Immature natural killer cell (primary cell): Measurements from ENCODE around the gene RTRAF. TPM values are rescaled to one million over a fixed set of nuclear protein-coding genes. Genes with fewer than 3 reads are reported as not detected.
A peak's percentile ranks its signal among the peaks of the same experiment; 100 is the strongest.

Experiments
- DNase-seq, 3 donors: peaks; one replicate each; pipeline ENCODE4 v3.0.0; 2022; ENCODE audit warnings: mixed read lengths in 1 of 3
- H3K27ac Mint-ChIP-seq, 6 donors: one replicate each; pipeline ENCODE4 v1.8.0; 2020; ENCODE audit warnings: mixed read lengths in 6 of 6, mild to moderate bottlenecking in 5 of 6, inconsistent platforms in 4 of 6, moderate library complexity in 3 of 6
- H3K27me3 Mint-ChIP-seq, 3 donors: one replicate each; pipeline ENCODE4 v1.8.0; 2020 to 2021; ENCODE audit warnings: low read depth in 3 of 3, mild to moderate bottlenecking in 3 of 3, mixed read lengths in 3 of 3, moderate library complexity in 3 of 3, inconsistent platforms in 1 of 3
- H3K36me3 Mint-ChIP-seq, 3 donors: one replicate each; pipeline ENCODE4 v1.8.0; 2020; ENCODE audit warnings: mixed read lengths in 3 of 3, inconsistent platforms in 2 of 3, mild to moderate bottlenecking in 2 of 3
- H3K4me1 Mint-ChIP-seq, 2 donors: one replicate each; pipeline ENCODE4 v1.8.0; 2020; ENCODE audit warnings: inconsistent platforms in 2 of 2, mild to moderate bottlenecking in 2 of 2, mixed read lengths in 2 of 2, moderate library complexity in 1 of 2
- H3K4me3 Mint-ChIP-seq, 5 donors: one replicate each; pipeline ENCODE4 v1.8.0; 2020; ENCODE audit warnings: mild to moderate bottlenecking in 5 of 5, mixed read lengths in 5 of 5, inconsistent platforms in 3 of 5, moderate library complexity in 3 of 5
- H3K9me3 Mint-ChIP-seq, 6 donors: one replicate each; pipeline ENCODE4 v1.8.0; 2020; ENCODE audit warnings: mild to moderate bottlenecking in 6 of 6, mixed read lengths in 6 of 6, inconsistent platforms in 4 of 6, moderate library complexity in 3 of 6
- polyA plus RNA-seq, 3 donors: library from polyadenylated mRNA; unstranded; fragments of 300-500 nt; fragmentation: Illumina TruSeq; gene quantifications; one replicate each; pipeline ENCODE4 v1.2.3, GENCODE V29; 2021

Gene RTRAF
- polyA plus RNA-seq, 3 donors from 2014 or later = 92.1 to 162 (median 137) TPM

GRCh38 chr14:52032204-52032801 lies 43.0 kb downstream of the RTRAF start:
- Mint-ChIP-seq H3K27me3 (peaks cover 0 to 8% (median 4%) of the 10 kb centered on the region in 3 donors), H3K4me1 (no peaks in the 10 kb centered on the region), H3K9me3 (peaks cover 0 to 8% (median 0%) of the 10 kb centered on the region in 6 donors), H3K4me3 (no peak overlapping the region), H3K36me3 (peaks cover 0 to 4% (median 3%) of the 10 kb centered on the region in 3 donors), H3K27ac (no peak overlapping the region)
- no peak for DNase-seq

GRCh38 chr14:52033101-52033642 lies 43.8 kb downstream of the RTRAF start:
- H3K36me3 Mint-ChIP-seq = peaks cover 0 to 4% (median 3%) of the 10 kb centered on the region in 3 donors
- H3K4me3 Mint-ChIP-seq = no peak overlapping the region
- H3K27me3 Mint-ChIP-seq = peaks cover 0 to 8% (median 3%) of the 10 kb centered on the region in 3 donors
- no peak overlapping the region for H3K27ac Mint-ChIP-seq
- H3K9me3 Mint-ChIP-seq = peaks cover 0 to 8% (median 0%) of the 10 kb centered on the region in 6 donors
- H3K4me1 Mint-ChIP-seq = no peaks in the 10 kb centered on the region
- no peak for DNase-seq

DNA sequence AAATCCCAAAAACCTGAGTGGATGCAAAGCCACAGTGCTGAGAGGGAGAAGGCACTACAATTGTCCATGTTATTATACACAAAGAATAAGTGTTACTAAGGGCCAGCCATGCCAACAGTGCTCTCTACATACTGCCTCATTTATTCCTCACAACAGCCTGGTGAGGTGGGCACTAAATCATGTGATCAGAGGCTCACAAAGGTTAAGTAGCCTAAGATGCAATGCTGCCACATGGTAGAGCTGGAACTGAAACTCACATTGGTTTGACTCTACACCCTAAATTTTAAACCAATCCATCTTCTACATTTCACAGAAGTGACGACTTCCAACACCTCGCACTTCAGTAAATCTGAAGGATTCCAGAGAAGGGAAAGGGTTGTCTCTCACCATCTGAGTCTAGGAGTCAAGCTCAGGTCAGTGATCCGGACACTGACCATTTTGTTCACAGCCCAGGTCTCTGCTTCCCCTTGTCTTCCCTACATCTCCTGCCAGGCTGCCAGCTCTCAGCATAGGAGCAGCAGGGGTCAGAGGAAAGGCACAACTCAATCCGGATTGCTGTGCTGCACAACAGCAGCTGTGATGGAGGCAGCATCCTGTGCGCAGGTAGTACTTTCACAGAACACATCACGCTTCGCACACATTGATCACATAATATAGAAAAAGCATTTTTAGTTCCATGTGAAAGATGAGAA lies 49.9 kb downstream of the RTRAF start:
- Mint-ChIP-seq H3K27ac (no peak overlapping the region), H3K4me3 (no peak overlapping the region), H3K36me3 (peaks cover 0 to 3% (median 3%) of the 10 kb centered on the region in 3 donors), H3K4me1 (peaks cover 3 to 11% of the 10 kb centered on the region in 2 donors), H3K27me3 (peaks cover 0 to 3% (median 0%) of the 10 kb centered on the region in 3 donors), H3K9me3 (peaks cover 0 to 7% (median 0%) of the 10 kb centered on the region in 6 donors)
- no peak for DNase-seq

- no peak overlapping the region for H3K27ac Mint-ChIP-seq
- H3K4me1 Mint-ChIP-seq = peaks cover 3 to 11% of the 10 kb centered on the region in 2 donors
- H3K36me3 Mint-ChIP-seq = peaks cover 0 to 3% (median 3%) of the 10 kb centered on the region in 3 donors
- H3K4me3 Mint-ChIP-seq = no peak overlapping the region
- H3K9me3 Mint-ChIP-seq = peaks cover 0 to 7% (median 0%) of the 10 kb centered on the region in 6 donors
- DNase-seq = no peak
- peaks cover 0 to 3% (median 0%) of the 10 kb centered on the region in 3 donors for H3K27me3 Mint-ChIP-seq
Measured at GRCh38 chr14:52040598-52040997, 51.3 kb downstream of the RTRAF start.

GRCh38 chr14:52042371-52043289 lies 53.3 kb downstream of the RTRAF start:
- peaks cover 0 to 3% (median 0%) of the 10 kb centered on the region in 3 donors for H3K27me3 Mint-ChIP-seq
- no peak overlapping the region for H3K4me3 Mint-ChIP-seq
- peaks cover 3 to 11% of the 10 kb centered on the region in 2 donors for H3K4me1 Mint-ChIP-seq
- no peaks in the 10 kb centered on the region for H3K9me3 Mint-ChIP-seq
- peaks cover 0 to 3% (median 3%) of the 10 kb centered on the region in 3 donors for H3K36me3 Mint-ChIP-seq
- DNase-seq = no peak
- no peak overlapping the region for H3K27ac Mint-ChIP-seq

- H3K36me3 Mint-ChIP-seq = peaks cover 0 to 3% (median 0%) of the 10 kb centered on the region in 3 donors
Measured at GRCh38 chr14:52043690-52044089, 54.3 kb downstream of the RTRAF start.

GRCh38 chr14:52044791-52045522 lies 55.6 kb downstream of the RTRAF start:
- no peak overlapping the region for H3K4me3 Mint-ChIP-seq
- no peaks in the 10 kb centered on the region for H3K9me3 Mint-ChIP-seq
- no peak overlapping the region for H3K27ac Mint-ChIP-seq
- H3K36me3 Mint-ChIP-seq = peaks cover 0 to 3% (median 0%) of the 10 kb centered on the region in 3 donors
- peaks cover 3 to 11% of the 10 kb centered on the region in 2 donors for H3K4me1 Mint-ChIP-seq
- H3K27me3 Mint-ChIP-seq = peaks cover 0 to 3% (median 0%) of the 10 kb centered on the region in 3 donors
- no peak for DNase-seq

More at GRCh38 chr14:52043690-52044089, 54.3 kb downstream of the RTRAF start:
- Mint-ChIP-seq H3K27ac (peak overlapping the region in 1 of 6 donors; percentile 63), H3K9me3 (no peaks in the 10 kb centered on the region), H3K4me3 (no peak overlapping the region), H3K27me3 (peaks cover 0 to 3% (median 0%) of the 10 kb centered on the region in 3 donors), H3K4me1 (peaks cover 3 to 11% of the 10 kb centered on the region in 2 donors)
- peak; percentile 27 to 38 (median 29) for DNase-seq

DNA sequence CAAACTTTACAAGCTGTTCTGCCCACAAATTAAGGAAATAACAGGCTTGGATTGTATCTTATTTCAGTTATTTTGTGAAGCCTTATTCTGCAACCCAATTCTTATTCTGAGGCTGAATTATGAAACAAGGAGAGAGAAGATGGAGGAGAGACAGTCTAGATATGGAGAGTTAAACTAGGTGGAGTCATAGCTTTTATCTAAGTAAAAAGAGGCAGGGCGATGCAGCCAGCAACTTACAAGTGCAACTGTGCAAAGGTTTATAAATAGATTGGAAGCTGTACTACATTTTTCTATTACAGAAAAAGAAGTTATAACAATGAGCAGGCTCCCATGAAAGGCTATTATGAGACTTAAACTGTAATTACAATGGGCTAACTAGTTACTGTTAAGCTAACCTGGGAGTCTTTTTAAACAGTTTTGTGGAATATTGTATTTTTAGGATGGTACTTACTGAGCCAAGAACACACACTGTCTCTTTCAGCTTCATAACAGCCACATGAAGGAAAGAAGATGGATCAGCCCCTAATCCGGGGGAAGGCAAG lies 57.1 kb downstream of the RTRAF start:
- no peak for DNase-seq
- H3K4me3 Mint-ChIP-seq = no peak overlapping the region
- H3K9me3 Mint-ChIP-seq = no peaks in the 10 kb centered on the region
- no peak overlapping the region for H3K27ac Mint-ChIP-seq
- H3K4me1 Mint-ChIP-seq = peaks cover 3 to 11% of the 10 kb centered on the region in 2 donors
- H3K27me3 Mint-ChIP-seq = peaks cover 0 to 3% (median 0%) of the 10 kb centered on the region in 3 donors
- H3K36me3 Mint-ChIP-seq = peaks cover 0 to 7% (median 0%) of the 10 kb centered on the region in 3 donors

DNA sequence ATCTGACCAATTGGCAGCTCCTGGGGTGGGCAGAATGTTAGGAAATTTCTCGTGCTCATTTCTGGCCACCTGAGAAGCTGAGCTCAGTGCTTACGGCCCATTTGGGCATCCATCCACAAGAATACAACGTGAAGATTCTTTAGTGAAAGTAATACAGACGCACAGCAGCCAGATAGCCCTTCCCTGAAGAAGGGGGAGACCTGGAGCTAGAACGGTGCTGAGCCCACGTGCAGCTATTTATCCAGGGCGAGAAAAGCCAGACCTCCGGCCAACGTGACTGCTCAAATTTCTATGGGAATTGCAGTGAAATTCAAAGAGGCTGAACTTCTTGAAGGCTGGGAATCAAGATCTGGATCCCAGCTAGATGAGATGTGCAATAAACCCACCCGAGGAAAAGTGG lies 58.8 kb downstream of the RTRAF start:
- H3K36me3 Mint-ChIP-seq = peaks cover 0 to 7% (median 3%) of the 10 kb centered on the region in 3 donors
- H3K4me1 Mint-ChIP-seq = peaks cover 3 to 9% of the 10 kb centered on the region in 2 donors
- peaks cover 0 to 6% (median 4%) of the 10 kb centered on the region in 3 donors for H3K27me3 Mint-ChIP-seq
- no peak for DNase-seq
- H3K9me3 Mint-ChIP-seq = no peaks in the 10 kb centered on the region
- H3K4me3 Mint-ChIP-seq = no peak overlapping the region
- no peak overlapping the region for H3K27ac Mint-ChIP-seq

- H3K27ac Mint-ChIP-seq = peak overlapping the region in 1 of 6 donors; percentile 24
Measured at GRCh38 chr14:52048641-52049204, 59.4 kb downstream of the RTRAF start.

DNA sequence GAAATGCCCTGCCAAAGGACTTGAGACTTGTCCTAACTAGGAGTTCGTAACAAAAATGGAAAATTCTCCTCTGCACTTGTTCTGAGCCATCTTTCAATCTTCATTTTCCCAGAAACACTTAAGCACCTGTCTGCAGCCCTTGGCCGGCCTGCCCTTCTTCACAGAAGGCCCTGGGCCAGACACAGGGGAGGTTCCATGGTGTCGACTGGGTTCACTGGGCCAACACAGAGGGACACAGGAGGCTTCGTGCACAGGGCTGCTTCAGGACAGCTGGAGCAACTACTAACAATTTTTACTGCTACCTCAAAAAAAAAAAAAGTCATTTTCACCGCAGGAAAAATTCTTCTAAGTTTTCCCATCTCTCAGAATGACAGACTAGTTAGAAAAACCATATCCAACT lies 59.9 kb downstream of the RTRAF start:
- Mint-ChIP-seq H3K27ac (no peak overlapping the region), H3K9me3 (no peaks in the 10 kb centered on the region), H3K27me3 (peaks cover 0 to 7% (median 3%) of the 10 kb centered on the region in 3 donors), H3K36me3 (peaks cover 0 to 4% (median 3%) of the 10 kb centered on the region in 3 donors), H3K4me3 (no peak overlapping the region), H3K4me1 (no peaks in the 10 kb centered on the region)
- no peak for DNase-seq

More at GRCh38 chr14:52048641-52049204, 59.4 kb downstream of the RTRAF start:
- H3K4me3 Mint-ChIP-seq = no peak overlapping the region
- DNase-seq = no peak
- peaks cover 0 to 5% (median 4%) of the 10 kb centered on the region in 3 donors for H3K27me3 Mint-ChIP-seq
- peaks cover 0 to 6% (median 3%) of the 10 kb centered on the region in 3 donors for H3K36me3 Mint-ChIP-seq
- peaks cover 2 to 3% of the 10 kb centered on the region in 2 donors for H3K4me1 Mint-ChIP-seq
- no peaks in the 10 kb centered on the region for H3K9me3 Mint-ChIP-seq
